Choroid plexus epithelial cell (primary cell): ENCODE results near the gene AUTS2.

Experiments used
- DNase-seq: peaks from one replicate; pipeline ENCODE4 v3.0.0-alpha.2; 2010; ENCODE audit warnings: low read depth
- H3K4me3 ChIP-seq: 2 replicates; pipeline ENCODE4 v1.5.1; 2011; ENCODE audit warnings: low read depth, mild to moderate bottlenecking, control low read depth, low read length, moderate library complexity
- TF ChIP-seq, protein P1 (sequence below): conservative IDR thresholded peaks from 2 replicates; pipeline ENCODE4 v1.5.1; 2011; ENCODE audit warnings: low read depth, mild to moderate bottlenecking, control low read depth, inconsistent platforms, low read length, moderate library complexity

AUTS2 gene

DNA sequence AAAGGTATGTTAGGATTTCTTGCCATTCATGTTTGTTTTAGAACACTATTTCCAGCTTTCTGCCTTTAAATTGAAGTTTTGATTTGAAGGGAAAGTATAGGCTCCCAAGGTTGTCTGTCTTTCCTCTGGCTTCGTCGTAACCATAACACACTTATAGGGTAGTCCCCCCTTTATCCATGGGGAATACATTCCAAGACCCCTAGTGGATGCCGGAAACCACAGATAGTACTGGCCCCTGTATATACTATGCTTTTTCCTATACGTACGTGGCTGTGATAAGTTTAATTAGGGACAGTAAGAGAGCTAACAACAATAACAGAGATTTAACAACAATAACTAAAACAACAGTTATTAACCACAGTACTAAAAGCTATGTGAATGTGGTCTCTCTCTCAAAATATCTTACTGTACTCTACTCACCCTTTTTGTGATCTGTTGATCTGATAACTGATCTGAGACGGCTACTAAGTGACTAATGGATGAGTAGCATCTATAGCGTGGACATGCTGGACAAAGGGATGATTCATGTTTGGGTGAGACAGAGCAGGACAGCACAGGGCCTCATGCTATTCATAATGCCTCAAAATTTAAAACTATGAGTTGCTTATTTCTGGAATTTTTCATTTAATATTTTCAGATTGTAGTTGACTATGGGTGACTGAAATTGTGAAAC lies 273.1 kb downstream of the AUTS2 start:
- H3K4me3 ChIP-seq = no peak overlapping the region
- DNase-seq = peak; percentile 52
- TF ChIP-seq, protein P1, sequence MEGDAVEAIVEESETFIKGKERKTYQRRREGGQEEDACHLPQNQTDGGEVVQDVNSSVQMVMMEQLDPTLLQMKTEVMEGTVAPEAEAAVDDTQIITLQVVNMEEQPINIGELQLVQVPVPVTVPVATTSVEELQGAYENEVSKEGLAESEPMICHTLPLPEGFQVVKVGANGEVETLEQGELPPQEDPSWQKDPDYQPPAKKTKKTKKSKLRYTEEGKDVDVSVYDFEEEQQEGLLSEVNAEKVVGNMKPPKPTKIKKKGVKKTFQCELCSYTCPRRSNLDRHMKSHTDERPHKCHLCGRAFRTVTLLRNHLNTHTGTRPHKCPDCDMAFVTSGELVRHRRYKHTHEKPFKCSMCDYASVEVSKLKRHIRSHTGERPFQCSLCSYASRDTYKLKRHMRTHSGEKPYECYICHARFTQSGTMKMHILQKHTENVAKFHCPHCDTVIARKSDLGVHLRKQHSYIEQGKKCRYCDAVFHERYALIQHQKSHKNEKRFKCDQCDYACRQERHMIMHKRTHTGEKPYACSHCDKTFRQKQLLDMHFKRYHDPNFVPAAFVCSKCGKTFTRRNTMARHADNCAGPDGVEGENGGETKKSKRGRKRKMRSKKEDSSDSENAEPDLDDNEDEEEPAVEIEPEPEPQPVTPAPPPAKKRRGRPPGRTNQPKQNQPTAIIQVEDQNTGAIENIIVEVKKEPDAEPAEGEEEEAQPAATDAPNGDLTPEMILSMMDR = no peak

DNA sequence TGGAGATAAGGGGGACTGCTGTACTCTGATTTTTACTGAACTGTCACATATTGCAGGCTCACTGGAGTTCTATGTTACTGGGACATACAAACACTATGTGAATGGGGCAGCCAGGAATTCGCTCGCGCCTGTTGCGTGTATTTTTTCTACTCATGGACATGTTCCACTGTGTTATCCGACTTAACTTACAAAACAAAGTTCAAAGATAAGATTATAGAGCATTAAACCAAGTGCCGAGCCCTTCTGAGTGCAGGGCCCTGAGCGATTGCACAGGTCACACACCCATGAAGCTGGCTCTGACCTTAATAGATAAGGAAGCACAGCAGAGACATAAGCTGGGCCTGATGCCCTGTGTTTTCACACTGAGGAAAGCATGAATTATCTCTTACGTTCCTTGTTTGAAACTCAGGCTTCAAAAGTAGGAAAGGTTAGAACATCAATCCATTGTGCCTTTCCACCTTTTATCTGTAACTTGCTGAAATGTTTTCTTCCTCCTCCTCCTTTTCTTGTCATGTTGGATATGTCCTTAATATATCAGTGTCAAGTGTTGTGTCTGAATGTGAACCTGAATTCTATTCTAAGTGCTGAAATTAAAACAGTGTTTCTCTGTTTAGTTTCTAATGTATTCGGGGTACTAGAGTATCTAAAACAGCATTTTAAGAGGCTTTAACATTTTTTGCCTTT lies 273.8 kb downstream of the AUTS2 start:
- H3K4me3 ChIP-seq = no peak overlapping the region
- DNase-seq = peak; percentile 23
- TF ChIP-seq, protein P1 = no peak

DNA sequence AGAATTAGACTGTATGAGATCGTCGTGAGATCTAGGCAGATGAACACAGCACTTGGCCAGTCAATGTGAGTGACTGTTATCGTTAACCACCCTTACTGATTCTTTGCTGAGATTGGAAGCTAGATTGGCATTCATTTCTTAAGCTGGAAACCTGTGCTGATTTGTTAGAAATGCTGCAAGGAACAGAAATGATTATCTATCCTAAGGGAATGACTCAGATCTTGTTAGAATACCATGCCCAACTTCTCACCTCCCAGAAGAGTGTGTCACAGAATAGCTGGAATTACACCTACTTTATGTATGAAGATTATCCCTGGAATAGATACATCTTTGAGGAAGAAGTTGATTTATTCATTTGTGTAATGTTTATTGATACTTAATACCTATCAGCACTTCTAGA lies 275.2 kb downstream of the AUTS2 start:
- DNase-seq = no peak
- TF ChIP-seq, protein P1 = no peak
- no peak overlapping the region for H3K4me3 ChIP-seq

DNA sequence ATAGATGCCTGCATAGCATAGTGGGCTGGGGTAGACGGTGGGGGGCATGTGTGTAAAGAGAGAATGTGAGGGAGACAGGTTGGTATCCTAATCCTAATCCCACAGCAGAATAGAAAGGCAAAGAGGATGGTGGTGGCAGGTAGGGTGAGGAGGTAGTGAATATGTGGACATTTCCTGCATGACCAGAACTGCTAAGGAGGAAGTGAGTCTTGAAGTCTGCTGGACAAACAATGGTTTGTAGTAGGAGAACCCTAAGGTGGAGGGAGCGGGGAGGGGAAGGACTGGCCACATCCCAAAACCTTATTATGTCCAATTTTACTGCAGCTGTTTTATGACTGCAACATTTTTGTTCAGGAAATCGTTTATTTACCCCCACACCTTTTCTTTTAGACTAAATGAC lies 279.7 kb downstream of the AUTS2 start:
- no peak overlapping the region for H3K4me3 ChIP-seq
- DNase-seq = no peak
- TF ChIP-seq, protein P1 = no peak

DNA sequence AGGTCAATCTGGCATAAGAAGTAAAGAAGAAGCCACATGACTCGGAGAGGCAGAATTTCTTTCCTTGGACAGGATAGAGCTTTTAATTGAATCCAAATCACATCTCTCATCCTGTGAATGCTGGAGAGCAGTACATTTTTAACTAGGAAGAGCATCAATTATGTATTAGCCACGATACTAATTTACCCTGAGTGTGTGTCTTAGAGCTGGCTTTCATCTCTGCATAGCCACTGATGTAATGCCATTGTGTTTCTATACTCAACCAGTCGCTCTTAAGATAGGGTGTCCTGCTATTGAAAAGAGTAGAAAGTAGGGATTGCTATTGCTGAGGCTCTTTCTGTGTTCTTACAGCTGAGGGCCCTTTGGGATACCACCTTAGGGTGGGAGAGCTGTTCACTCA lies 280.3 kb downstream of the AUTS2 start:
- H3K4me3 ChIP-seq = no peak overlapping the region
- TF ChIP-seq, protein P1 = no peak
- DNase-seq = no peak

DNA sequence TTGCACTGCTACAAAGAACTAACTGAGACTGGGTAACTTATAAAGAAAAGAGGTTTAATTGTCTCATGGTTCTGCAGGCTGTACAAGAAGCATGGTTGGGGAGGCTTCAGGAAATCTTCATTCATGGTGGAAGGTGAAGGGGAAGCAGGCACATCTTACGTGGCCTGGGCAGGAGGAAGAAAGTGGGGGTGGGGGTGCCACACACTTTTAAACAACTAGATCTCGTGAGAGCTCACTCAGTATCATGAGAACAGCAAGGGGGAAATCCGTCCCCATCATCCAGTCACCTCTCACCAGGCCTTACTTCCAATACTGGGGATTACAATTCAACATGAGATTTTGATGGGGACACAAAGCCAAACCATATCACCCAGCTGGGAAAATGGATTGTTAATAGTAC lies 281.7 kb downstream of the AUTS2 start:
- no peak overlapping the region for H3K4me3 ChIP-seq
- no peak for DNase-seq
- TF ChIP-seq, protein P1 = no peak

DNA sequence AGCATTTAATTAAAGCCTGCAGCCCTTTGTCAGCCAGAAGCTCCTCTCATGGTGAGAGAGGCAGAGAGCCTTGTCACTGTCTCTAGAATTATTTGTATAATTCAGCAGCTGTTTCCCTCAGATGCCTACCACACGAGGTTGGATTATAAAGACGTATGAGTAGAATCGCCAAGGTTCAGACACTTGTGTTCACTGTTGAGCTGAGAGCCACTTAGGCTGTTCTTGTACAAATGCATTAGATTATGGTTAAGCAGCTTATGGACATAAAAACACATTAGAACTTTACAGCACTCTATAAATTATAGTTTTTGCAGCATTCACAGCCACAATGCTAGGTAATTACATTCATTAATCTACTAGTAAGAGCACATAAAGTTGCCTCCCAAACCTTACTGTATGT lies 282.6 kb downstream of the AUTS2 start:
- TF ChIP-seq, protein P1 = no peak
- no peak overlapping the region for H3K4me3 ChIP-seq
- no peak for DNase-seq
